ENCODE measurements around the gene SEC23A.

GRCh38 chr14:38991299-38991698, 111.7 kb downstream of the SEC23A start:
- no peak for TF ChIP-seq CTCF (IDR thresholded peaks at IDR 0.05)
- TF ChIP-seq POLR2A (IDR thresholded peaks at IDR 0.05) = no peak
- TF ChIP-seq POLR2AphosphoS5 (IDR thresholded peaks at IDR 0.05) = no peak

All from breast epithelium (tissue), 3 donors.